K562 (cell line): ENCODE results near the gene SULT2B1. TPM values are rescaled to one million over a fixed set of nuclear protein-coding genes. Genes with fewer than 3 reads are reported as not detected.

Experiments
- ATAC-seq: fragments of 200-7000 bp; cut with Tn5 transposase; 3 replicates; pipeline ENCODE4 v1.9.1; 2020; ENCODE audit warnings: moderate library complexity
- BruUV-seq: library from RNA; stranded (reverse); fragments of 400-500 nt; replicated peaks from 2 replicates; lab custom pipeline; 2021; lab: Mats Ljungman, UMichigan
- CTCF ChIA-PET: fragments of 300-600 bp; formaldehyde crosslinking; extraction: SDS; loops from one replicate; lab custom pipeline; 2021; ENCODE audit warnings: low intra/inter-chr PET ratio; lab: Yijun Ruan, JAX
- POLR2A ChIA-PET: fragments of 300-600, 350-650 bp; sonication (Branson Sonifier 250); formaldehyde crosslinking; extraction: SDS; loops from one replicate; lab custom pipeline; 2021; ENCODE audit warnings: antibody characterized with exemption, inconsistent platforms; lab: Yijun Ruan, JAX
- DNase-seq, 4 experiments: peaks; one replicate each; pipeline versions ENCODE4 v3.0.0 to v3.0.0-alpha.2; 2011 to 2018; ENCODE audit warnings: low spot score in 3 of 4, mixed read lengths in 3 of 4; ENCODE audit errors: extremely low read depth in 1 of 4
- FAIRE-seq: peaks from 2 replicates; lab custom pipeline; 2011; peaks lifted over from hg19 to GRCh38; lab: Jason Lieb, UNC
- H2AFZ ChIP-seq: 2 replicates; pipeline ENCODE4 v1.6.0; 2011; ENCODE audit warnings: low read depth, low read length, control low read depth, inconsistent platforms
- H3K27ac ChIP-seq: fragments of 200-600 bp; 3 replicates; pipeline ENCODE4 v1.8.0; 2011; ENCODE audit warnings: low read depth, mild to moderate bottlenecking, control low read depth, inconsistent platforms, low read length, moderate library complexity, mixed read lengths; ENCODE audit errors: extremely low read depth
- H3K27me3 ChIP-seq, 2 experiments: fragments of 300-600 bp in 1 of 2; 2 replicates in 1 of 2; 3 replicates in 1 of 2; pipeline versions ENCODE4 v1.6.0 to v1.8.0; 2011; ENCODE audit warnings: inconsistent platforms in 2 of 2, low read length in 2 of 2, mild to moderate bottlenecking in 1 of 2, mixed read lengths in 1 of 2, moderate library complexity in 1 of 2; ENCODE audit not compliant: control insufficient read depth in 2 of 2, insufficient read depth in 2 of 2
- H3K36me3 ChIP-seq: fragments of 300-600 bp; 3 replicates; pipeline ENCODE4 v1.8.0; 2011; ENCODE audit warnings: mild to moderate bottlenecking, low read length, inconsistent platforms; ENCODE audit not compliant: control insufficient read depth, insufficient read depth
- H3K4me1 ChIP-seq, 2 experiments: fragments of 200-600 bp in 1 of 2; replicated peaks in 1 of 2; 2 replicates in 1 of 2; 3 replicates in 1 of 2; pipeline versions ENCODE4 v1.5.1 to v1.8.0; 2011; ENCODE audit warnings: inconsistent platforms in 2 of 2, low read length in 2 of 2, mild to moderate bottlenecking in 1 of 2, mixed read lengths in 1 of 2, moderate library complexity in 1 of 2; ENCODE audit not compliant: control insufficient read depth in 2 of 2, insufficient read depth in 2 of 2
- H3K4me2 ChIP-seq: 2 replicates; pipeline ENCODE4 v1.6.1; 2011; ENCODE audit warnings: low read length, control low read depth, inconsistent platforms, mixed read lengths; ENCODE audit not compliant: insufficient read depth
- H3K4me3 ChIP-seq: fragments of 200-600 bp; sonication (generic), shearing (Covaris generic); 2 replicates; pipeline ENCODE4 v1.5.1; 2016; ENCODE audit warnings: control low read depth, inconsistent platforms
- H3K79me2 ChIP-seq: fragments of 200-600 bp; 3 replicates; pipeline ENCODE4 v1.8.0; 2011; ENCODE audit warnings: low read length, inconsistent platforms; ENCODE audit not compliant: control insufficient read depth, insufficient read depth
- H3K9ac ChIP-seq, 2 experiments: 2 replicates each; pipeline versions ENCODE4 v1.6.0 to v1.6.1; 2011; ENCODE audit warnings: low read depth in 2 of 2, low read length in 2 of 2, control low read depth in 1 of 2, inconsistent platforms in 1 of 2, mild to moderate bottlenecking in 1 of 2, mixed read lengths in 1 of 2; ENCODE audit not compliant: insufficient read depth in 1 of 2
- H3K9me1 ChIP-seq: one replicate; pipeline ENCODE4 v1.6.0; 2011; ENCODE audit warnings: inconsistent platforms, mild to moderate bottlenecking, low read length, moderate library complexity; ENCODE audit not compliant: control insufficient read depth, insufficient read depth
- H3K9me3 ChIP-seq: replicated peaks from 2 replicates; pipeline ENCODE4 v1.5.1; 2011; ENCODE audit warnings: low read depth, low read length, inconsistent platforms; ENCODE audit not compliant: control insufficient read depth, insufficient read depth
- H4K20me1 ChIP-seq: replicated peaks from 2 replicates; pipeline ENCODE4 v1.6.1; 2011; ENCODE audit warnings: low read length, inconsistent platforms, mixed read lengths; ENCODE audit not compliant: control insufficient read depth, insufficient read depth
- BCOR ChIP-seq: fragments of 450-650 bp; IDR thresholded peaks from 2 replicates; pipeline ENCODE4 v1.6.1; 2016
- KDM1A ChIP-seq, 2 experiments: fragments of 450-650 bp; IDR thresholded peaks; 2 replicates each; pipeline ENCODE4 v1.6.1; 2016; ENCODE audit warnings: mild to moderate bottlenecking in 2 of 2
- NFATC3 ChIP-seq: fragments of 450-650 bp; IDR thresholded peaks from 2 replicates; pipeline ENCODE4 v1.6.1; 2017; ENCODE audit warnings: mild to moderate bottlenecking
- RB1 ChIP-seq: fragments of 450-650 bp; IDR thresholded peaks from 2 replicates; pipeline ENCODE4 v1.6.1; 2017; ENCODE audit warnings: low read depth, mild to moderate bottlenecking
- RBM25 ChIP-seq: fragments of 200-400 bp; formaldehyde crosslinking; IDR thresholded peaks from 2 replicates; pipeline ENCODE4 v1.6.1; 2018; ENCODE audit warnings: low read length, low read depth, moderate library complexity; ENCODE audit not compliant: severe bottlenecking
- SMARCA5 ChIP-seq: fragments of 450-650 bp; IDR thresholded peaks from 2 replicates; pipeline ENCODE4 v1.6.1; 2016
- XRCC5 ChIP-seq: fragments of 200-400 bp; formaldehyde crosslinking; IDR thresholded peaks from 2 replicates; pipeline ENCODE4 v1.6.1; 2017; ENCODE audit warnings: low read depth, mild to moderate bottlenecking, low read length
- ZFP36 ChIP-seq: fragments of 150-350 bp; IDR thresholded peaks from 2 replicates; pipeline ENCODE4 v1.6.1; 2018; ENCODE audit warnings: low read length, low read depth; ENCODE audit not compliant: partially characterized antibody
- ZNF232 ChIP-seq: sonication (generic); formaldehyde crosslinking; IDR thresholded peaks from 2 replicates; pipeline ENCODE4 v1.8.0; 2022; ENCODE audit warnings: mild to moderate bottlenecking, missing genetic modification reagents
- whole genome bisulfite sequencing: fragments of 100-300 bp; shearing (Covaris generic); methylation state at CpG from one replicate; pipeline ENCODE4 v1.1.6; 2016; ENCODE audit warnings: low coverage, mixed read lengths; ENCODE audit not compliant: insufficient coverage; ENCODE audit errors: missing lambda C conversion rate; 5-methylcytosine and 5-hydroxymethylcytosine counted together
- in situ Hi-C: fragments of 300-500 bp; cut with MboI; formaldehyde crosslinking; loops from 4 replicates; pipeline ENCODE4 v1.15.0; 2018; ENCODE audit warnings: inconsistent platforms, mixed read lengths
- intact Hi-C: fragments of 100-400 bp; cut with micrococcal nuclease; formaldehyde crosslinking; loops from 2 replicates; pipeline ENCODE4 v1.14.2; 2022
- polyA plus RNA-seq, 8 experiments: library from polyadenylated mRNA; depleted of rRNA in 4 of 8; stranded (reverse) in 5 of 8; unstranded in 3 of 8; fragments of >200 nt; fragmentation: Nextera tagmentation in 2 of 8; fragmentation: Illumina TruSeq in 1 of 8; extraction: Ambion mirVana in 2 of 8; extraction: Trizol in 1 of 8; gene quantifications; 2 replicates each; pipeline versions ENCODE4 v1.2.1 to v1.2.3, GENCODE V29; 2011 to 2014; ENCODE audit warnings: inconsistent platforms in 1 of 8, missing spikeins in 1 of 8
- total RNA-seq, 7 experiments: library from RNA; depleted of rRNA in 6 of 7; stranded (reverse); fragments of >200 nt in 6 of 7; fragmentation: Illumina TruSeq in 2 of 7; extraction: Trizol in 2 of 7; gene quantifications; 2 replicates each; pipeline versions ENCODE4 v1.2.1 to v1.2.3, GENCODE V29; 2011 to 2021; ENCODE audit warnings: low replicate concordance in 1 of 7

Gene SULT2B1
- total and polyA plus RNA-seq, 9 of the 15 experiments (the other 6 are each of a cell fraction or from before 2014, with no cell fraction given), result 0.09 to 0.62 (median 0.22) TPM; not detected in 2

- Histone ChIP-seq H3K27ac (no peak overlapping the region), H2AFZ (peak overlapping the region; percentile 70), H3K4me2 (no peak overlapping the region), H3K9ac (peak overlapping the region in 1 of 2 experiments; percentile 77; a peak in 1 of 4 replicates), H3K79me2 (no peaks in the 10 kb centered on the region), H3K4me1 (peaks cover 2 to 15% of the 10 kb centered on the region in 2 experiments; a peak in 2 of 5 replicates)
- POLR2A ChIA-PET, result interaction anchor here (0.5 to 1.5 kb wide), 10 partner anchors 12 to 140 kb away, joined by 3 to 6 read pairs (median 4); no protein-coding TSS in a partner anchor
- in situ Hi-C loops, result no loop called here
- no peak for DNase-seq
- CTCF ChIA-PET, result no interaction called here
- no peak for TF ChIP-seq ZNF232 (CRISPR knock-in tag)
- TF ChIP-seq, all 486 proteins: peak for 0
- WGBS, result 28% methylated on average over 7 of the region's 7 CpGs
- ATAC-seq (peak; percentile 36; the same call in 1 of the 3 replicates), FAIRE-seq (no peak)
- intact Hi-C loops, result no loop called here
- no TSS peak for BruUV-seq
- Histone ChIP-seq H3K4me3 (no peak overlapping the region), H3K27me3 (no peaks in the 10 kb centered on the region), H3K36me3 (no peaks in the 10 kb centered on the region), H3K9me3 (no peaks in the 10 kb centered on the region), H3K9me1 (no peaks in the 10 kb centered on the region), H4K20me1 (no peaks in the 10 kb centered on the region)
These were observed 11.9 kb upstream of the SULT2B1 start for GRCh38 chr19:48540110-48540509.

DNA sequence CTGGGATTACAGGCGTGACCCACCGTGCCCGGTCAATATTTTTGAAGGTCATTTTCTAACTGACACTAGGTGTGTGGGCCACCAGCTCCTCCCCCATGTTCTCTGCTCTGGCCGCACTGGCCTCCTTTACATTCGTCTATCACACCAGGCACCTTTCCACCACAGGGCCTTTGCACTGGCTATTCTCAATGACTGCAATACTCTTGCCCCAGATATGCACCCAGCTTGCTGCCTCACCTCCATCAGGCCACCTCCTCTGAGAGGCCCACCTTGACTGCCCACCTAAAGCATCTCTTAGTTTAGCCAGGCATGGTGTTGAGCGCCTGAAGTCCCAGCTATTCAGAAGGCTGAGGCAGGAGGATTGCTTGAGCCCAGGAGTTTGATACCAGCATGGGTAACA, 10.2 kb upstream of the SULT2B1 start:
- Histone ChIP-seq H3K4me2 (no peak overlapping the region), H3K27me3 (no peaks in the 10 kb centered on the region), H4K20me1 (no peaks in the 10 kb centered on the region), H3K9me3 (no peaks in the 10 kb centered on the region), H3K79me2 (no peaks in the 10 kb centered on the region), H3K9me1 (no peaks in the 10 kb centered on the region), H3K9ac (no peak overlapping the region), H3K4me1 (peaks cover 2 to 17% of the 10 kb centered on the region in 2 experiments; a peak in 2 of 5 replicates), H3K4me3 (no peak overlapping the region), H3K36me3 (no peaks in the 10 kb centered on the region), H2AFZ (no peak overlapping the region), H3K27ac (no peak overlapping the region)
- intact Hi-C loops, result no loop called here
- FAIRE-seq (no peak), DNase-seq (no peak), ATAC-seq (no peak)
- WGBS, result 37% methylated on average over 6 of the region's 6 CpGs
- CTCF ChIA-PET, result no interaction called here
- BruUV-seq, result no TSS peak
- in situ Hi-C loops, result no loop called here
- POLR2A ChIA-PET, result interaction anchor here (1.2 kb wide), 1 partner anchor 10 kb away, joined by 3 read pairs; no protein-coding TSS in a partner anchor
- TF ChIP-seq RBM25 (peak; percentile 52), SMARCA5 (0 out of 2 replicates have a peak, but pooled peaks have one; percentile 26), ZFP36 (peak; percentile 64), BCOR (peak; percentile 75), KDM1A (IDR thresholded peaks at IDR 0.05) (peak in 1 of 2 experiments; percentile 59; a peak in 1 of 4 replicates), RB1 (no peak), NFATC3 (no peak), XRCC5 (no peak)
